Measurements from ENCODE around the gene OSGIN1.

The OSGIN1 gene

GRCh38 chr16:83967838-83968305, 14.8 kb downstream of the OSGIN1 start, which contains the start of gene NECAB2:
NECAB2 (plus strand) TSS chr16:83968244; CDS start chr16:83968649, 405 bp downstream.
- Histone ChIP-seq H3K4me1 (no peaks in the 10 kb centered on the region), H3K4me3 (ENCODE audit: low read depth, low read length) (no peak within 1 kb of the TSS), H3K27me3 (peaks cover 13% of the 10 kb centered on the region), H3K36me3 (no peaks in the 10 kb centered on the region), H3K9me3 (no peaks in the 10 kb centered on the region)
- peak; percentile 30 for TF ChIP-seq CTCF (IDR thresholded peaks at IDR 0.05; ENCODE audit: low read depth, low read length)
- DNase-seq = peak; percentile 66

GRCh38 chr16:83968306-83968851, 15.3 kb downstream of the OSGIN1 start:
- Histone ChIP-seq H3K27me3 (peaks cover 13% of the 10 kb centered on the region), H3K36me3 (no peaks in the 10 kb centered on the region), H3K4me3 (ENCODE audit: low read depth, low read length) (no peak overlapping the region), H3K9me3 (no peaks in the 10 kb centered on the region), H3K4me1 (no peaks in the 10 kb centered on the region)
- no peak for TF ChIP-seq CTCF (IDR thresholded peaks at IDR 0.05; ENCODE audit: low read depth, low read length)
- DNase-seq = no peak

GRCh38 chr16:83968891-83969649, 16.0 kb downstream of the OSGIN1 start:
- Histone ChIP-seq H3K4me3 (ENCODE audit: low read depth, low read length) (no peak overlapping the region), H3K27me3 (peaks cover 13% of the 10 kb centered on the region), H3K4me1 (no peaks in the 10 kb centered on the region), H3K9me3 (no peaks in the 10 kb centered on the region), H3K36me3 (no peaks in the 10 kb centered on the region)
- no peak for TF ChIP-seq CTCF (IDR thresholded peaks at IDR 0.05; ENCODE audit: low read depth, low read length)
- DNase-seq = no peak

GRCh38 chr16:83969771-83970429, 16.9 kb downstream of the OSGIN1 start:
- no peak overlapping the region for H3K4me3 ChIP-seq (ENCODE audit: low read depth, low read length)
- H3K9me3 ChIP-seq = no peaks in the 10 kb centered on the region
- no peak for TF ChIP-seq CTCF (IDR thresholded peaks at IDR 0.05; ENCODE audit: low read depth, low read length)
- no peaks in the 10 kb centered on the region for H3K4me1 ChIP-seq
- DNase-seq = no peak
- H3K27me3 ChIP-seq = peaks cover 13% of the 10 kb centered on the region
- no peaks in the 10 kb centered on the region for H3K36me3 ChIP-seq

GRCh38 chr16:83970430-83970815, 17.4 kb downstream of the OSGIN1 start:
- no peak overlapping the region for H3K4me3 ChIP-seq (ENCODE audit: low read depth, low read length)
- H3K27me3 ChIP-seq = peaks cover 13% of the 10 kb centered on the region
- H3K4me1 ChIP-seq = no peaks in the 10 kb centered on the region
- DNase-seq = no peak
- H3K9me3 ChIP-seq = no peaks in the 10 kb centered on the region
- TF ChIP-seq CTCF (IDR thresholded peaks at IDR 0.05; ENCODE audit: low read depth, low read length) = no peak
- H3K36me3 ChIP-seq = no peaks in the 10 kb centered on the region

All from BE2C (cell line).